ENCODE results near the gene NR2E3.

Gene NR2E3

DNA sequence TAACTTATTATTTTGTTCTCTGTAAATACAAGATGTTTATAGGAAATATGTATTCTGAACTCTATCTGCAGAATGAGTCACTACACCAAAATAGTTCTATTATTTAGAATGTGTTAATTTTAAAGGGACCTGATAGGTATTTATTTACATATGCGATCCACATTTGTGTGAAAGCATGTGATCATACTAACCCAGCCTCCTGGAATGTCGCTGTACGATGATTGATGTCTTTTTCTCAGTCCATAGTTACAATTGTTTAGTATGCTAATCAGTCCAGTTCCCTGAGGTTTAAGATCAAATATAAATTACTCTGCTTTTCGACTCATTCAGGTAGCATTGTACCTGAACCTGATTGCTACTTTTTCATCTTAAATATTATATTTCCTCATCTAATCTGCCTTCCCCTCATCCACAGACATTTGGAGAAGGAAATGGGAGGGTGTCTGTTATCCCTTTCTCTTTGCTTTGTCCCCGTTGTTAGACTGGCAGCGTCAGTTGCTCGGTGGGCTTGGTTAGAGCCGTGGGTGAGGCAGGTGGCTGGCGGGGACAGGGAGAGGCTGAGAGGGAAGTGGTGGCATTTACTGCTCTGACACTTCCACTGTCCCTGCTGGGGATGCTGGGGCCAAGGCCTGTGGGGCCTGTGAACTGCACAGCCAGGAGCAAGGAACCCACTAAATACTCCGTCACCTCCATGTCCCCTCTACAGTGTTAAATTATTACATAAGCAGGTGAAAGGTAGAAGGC, 27.8 kb upstream of the NR2E3 start:
- Mint-ChIP-seq H3K27me3 (peaks cover 35 to 60% of the 10 kb centered on the region in 2 donors), H3K4me3 (no peak overlapping the region), H3K27ac (no peak overlapping the region), H3K36me3 (ENCODE audit: insufficient read depth) (no peaks in the 10 kb centered on the region), H3K9me3 (no peaks in the 10 kb centered on the region), H3K4me1 (ENCODE audit: low read depth in 2 of 2) (peaks cover 0 to 7% of the 10 kb centered on the region in 2 donors)
- ATAC-seq (replicated peaks): no peak
- no peak for DNase-seq

DNA sequence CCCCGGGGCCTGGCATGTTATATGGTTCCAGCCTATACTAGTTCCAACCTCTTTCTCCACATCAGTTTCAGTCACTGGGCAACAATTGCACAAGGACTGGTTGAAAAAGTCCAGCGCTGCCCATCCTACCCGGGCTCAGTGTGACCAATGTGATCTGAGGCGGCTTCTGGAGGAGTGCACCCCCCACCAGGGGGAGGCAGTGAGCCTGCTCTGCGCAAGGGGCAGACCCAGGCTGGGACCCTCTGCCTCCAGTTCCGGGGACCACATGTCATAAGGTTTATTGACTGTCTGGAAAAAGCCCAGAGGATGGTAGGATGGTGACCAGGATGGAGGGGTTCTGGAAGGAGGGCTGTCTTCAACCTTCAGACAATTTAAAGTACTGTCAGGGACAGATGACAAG, 25.6 kb upstream of the NR2E3 start:
- no peaks in the 10 kb centered on the region for H3K9me3 Mint-ChIP-seq
- peaks cover 35 to 62% of the 10 kb centered on the region in 2 donors for H3K27me3 Mint-ChIP-seq
- H3K4me1 Mint-ChIP-seq (ENCODE audit: low read depth in 2 of 2): peaks cover 0 to 7% of the 10 kb centered on the region in 2 donors
- ATAC-seq (replicated peaks) (no peak), DNase-seq (no peak)
- no peak overlapping the region for H3K27ac Mint-ChIP-seq
- H3K36me3 Mint-ChIP-seq (ENCODE audit: insufficient read depth): no peaks in the 10 kb centered on the region
- no peak overlapping the region for H3K4me3 Mint-ChIP-seq

DNA sequence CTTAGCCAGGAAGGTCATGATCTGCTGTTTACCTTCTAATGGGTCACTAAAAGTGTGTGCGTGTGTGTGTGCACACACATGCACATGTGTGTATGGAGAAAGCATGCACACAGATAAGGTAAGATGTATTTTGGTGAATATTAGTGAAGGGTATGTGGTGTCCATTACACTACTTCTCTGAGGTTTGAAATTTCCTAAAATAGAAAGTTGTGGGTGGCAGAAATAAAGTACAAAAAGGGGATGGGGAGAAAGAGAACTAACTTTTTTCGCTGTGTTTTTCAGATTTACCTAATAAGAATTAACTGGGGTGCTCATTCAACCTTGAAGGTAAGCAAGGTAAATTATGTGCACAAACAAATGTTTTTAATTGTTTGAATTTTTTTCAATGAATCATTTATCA, 24.4 kb upstream of the NR2E3 start:
- Mint-ChIP-seq H3K4me1 (ENCODE audit: low read depth in 2 of 2) (no peaks in the 10 kb centered on the region), H3K9me3 (no peaks in the 10 kb centered on the region), H3K27me3 (peaks cover 30 to 66% of the 10 kb centered on the region in 2 donors), H3K27ac (no peak overlapping the region), H3K4me3 (no peak overlapping the region), H3K36me3 (ENCODE audit: insufficient read depth) (no peaks in the 10 kb centered on the region)
- ATAC-seq (replicated peaks) (no peak), DNase-seq (no peak)

DNA sequence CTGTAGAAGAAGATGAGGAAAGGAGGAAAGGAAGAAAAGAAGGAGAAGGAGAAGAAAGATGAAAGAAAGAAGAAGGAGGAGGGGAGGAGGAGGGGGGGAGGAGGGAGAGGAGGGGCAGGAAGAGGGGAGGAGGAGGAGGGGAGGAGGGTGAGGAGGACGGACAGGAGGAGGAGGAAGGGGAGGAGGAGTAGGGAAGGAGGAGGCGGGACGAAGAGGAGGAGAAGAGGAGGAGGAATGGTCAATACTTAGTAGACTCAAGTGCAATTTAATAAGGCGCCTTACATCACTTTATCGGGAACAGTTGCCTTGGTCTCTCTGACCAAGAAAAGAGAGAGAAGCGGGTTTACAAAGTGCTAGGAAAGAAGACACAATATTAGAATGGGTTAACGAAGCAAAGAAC, 23.7 kb upstream of the NR2E3 start:
- H3K9me3 Mint-ChIP-seq: no peaks in the 10 kb centered on the region
- no peak for ATAC-seq (replicated peaks)
- H3K4me1 Mint-ChIP-seq (ENCODE audit: low read depth in 2 of 2): no peaks in the 10 kb centered on the region
- no peak overlapping the region for H3K4me3 Mint-ChIP-seq
- H3K36me3 Mint-ChIP-seq (ENCODE audit: insufficient read depth): no peaks in the 10 kb centered on the region
- peaks cover 23 to 63% of the 10 kb centered on the region in 2 donors for H3K27me3 Mint-ChIP-seq
- no peak for DNase-seq
- no peak overlapping the region for H3K27ac Mint-ChIP-seq

DNA sequence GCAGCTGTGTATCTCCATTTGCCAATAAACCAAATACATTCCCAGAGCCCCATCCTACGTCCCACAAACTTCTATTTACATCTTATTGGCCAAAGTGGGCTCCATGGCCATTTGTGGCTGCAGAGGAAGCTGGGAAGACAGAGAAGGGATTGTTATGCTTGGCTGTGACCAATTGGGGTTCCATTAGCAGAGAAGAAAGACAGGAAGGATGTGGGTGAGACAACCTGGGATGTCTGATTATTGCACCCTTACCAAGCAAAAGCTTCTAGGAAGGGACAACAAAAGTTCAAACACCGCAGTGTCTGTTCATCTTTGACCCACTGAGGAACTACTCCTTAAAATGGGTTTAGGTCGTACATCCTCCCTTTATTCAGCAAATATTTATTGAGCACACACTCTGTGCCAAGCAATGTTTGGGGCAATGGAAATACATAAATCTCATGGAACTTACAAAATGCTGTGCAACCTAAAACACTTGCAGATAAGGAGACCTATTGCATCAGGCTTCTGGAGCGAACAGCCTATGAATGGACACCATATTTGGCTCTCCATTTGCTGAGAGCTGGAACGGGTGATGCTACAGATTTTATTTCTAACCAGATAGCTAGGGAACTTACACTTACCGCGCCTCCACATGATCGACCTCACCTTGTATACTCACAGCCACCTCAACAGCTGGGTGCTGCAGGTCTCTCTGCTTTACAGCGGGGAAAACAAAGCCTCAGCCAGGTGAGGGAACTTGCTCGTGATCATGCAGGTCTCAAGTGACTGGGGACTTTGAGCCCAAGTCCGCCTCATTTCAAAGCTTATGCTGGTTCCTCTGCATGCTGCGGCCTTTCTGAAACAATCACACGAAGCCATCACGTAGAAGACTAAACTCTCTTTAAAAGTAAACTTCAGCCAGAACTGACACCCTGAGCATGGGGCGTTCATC, 21.4 kb upstream of the NR2E3 start:
- no peak for ATAC-seq (replicated peaks)
- no peak for DNase-seq
- Mint-ChIP-seq H3K27me3 (peaks cover 18 to 44% of the 10 kb centered on the region in 2 donors), H3K36me3 (ENCODE audit: insufficient read depth) (no peaks in the 10 kb centered on the region), H3K4me1 (ENCODE audit: low read depth in 2 of 2) (no peaks in the 10 kb centered on the region), H3K9me3 (no peaks in the 10 kb centered on the region), H3K27ac (no peak overlapping the region), H3K4me3 (no peak overlapping the region)

DNA sequence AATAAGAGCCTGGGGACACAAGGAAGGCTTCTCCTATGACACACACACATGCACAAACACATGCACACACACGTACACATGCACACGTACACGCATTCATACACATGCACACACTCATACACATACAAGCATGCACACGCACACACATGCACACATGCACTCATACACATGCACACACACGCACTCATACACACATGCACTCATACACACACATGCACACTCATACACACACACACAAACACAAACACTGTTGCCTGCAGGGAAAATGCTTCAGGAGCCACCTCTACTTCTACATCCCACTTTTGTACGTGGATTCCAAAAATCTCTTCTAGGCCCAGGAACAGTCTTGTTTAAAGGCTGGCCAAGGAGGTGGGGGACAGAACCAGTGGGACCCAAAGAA, 20.7 kb upstream of the NR2E3 start:
- Mint-ChIP-seq H3K36me3 (ENCODE audit: insufficient read depth) (no peaks in the 10 kb centered on the region), H3K27me3 (peaks cover 14 to 37% of the 10 kb centered on the region in 2 donors), H3K27ac (no peak overlapping the region), H3K4me3 (no peak overlapping the region), H3K4me1 (ENCODE audit: low read depth in 2 of 2) (no peaks in the 10 kb centered on the region), H3K9me3 (no peaks in the 10 kb centered on the region)
- DNase-seq: no peak
- ATAC-seq (replicated peaks): no peak

DNA sequence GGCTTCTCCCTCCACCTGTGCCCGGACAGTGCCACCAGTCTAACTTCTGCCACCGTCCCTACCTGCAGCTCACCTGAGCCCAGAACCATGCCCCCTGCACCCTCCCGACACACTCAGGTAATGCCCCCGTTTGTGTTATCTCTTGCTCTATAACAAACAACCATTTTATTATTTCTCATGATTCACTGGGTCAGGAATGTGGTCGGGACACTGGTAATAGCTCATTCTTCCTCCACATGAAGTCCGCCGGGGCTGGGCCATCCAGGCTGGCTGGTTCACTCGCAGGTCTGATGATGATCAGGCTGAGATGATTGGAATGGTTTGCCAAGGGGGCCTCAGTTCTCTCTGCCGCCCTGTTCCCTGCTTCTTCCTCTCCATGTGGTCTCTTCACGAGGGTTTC, 20.3 kb upstream of the NR2E3 start:
- peaks cover 9 to 33% of the 10 kb centered on the region in 2 donors for H3K27me3 Mint-ChIP-seq
- no peak overlapping the region for H3K27ac Mint-ChIP-seq
- H3K36me3 Mint-ChIP-seq (ENCODE audit: insufficient read depth): no peaks in the 10 kb centered on the region
- DNase-seq (no peak), ATAC-seq (replicated peaks) (no peak)
- no peaks in the 10 kb centered on the region for H3K9me3 Mint-ChIP-seq
- no peaks in the 10 kb centered on the region for H3K4me1 Mint-ChIP-seq (ENCODE audit: low read depth in 2 of 2)
- H3K4me3 Mint-ChIP-seq: no peak overlapping the region

DNA sequence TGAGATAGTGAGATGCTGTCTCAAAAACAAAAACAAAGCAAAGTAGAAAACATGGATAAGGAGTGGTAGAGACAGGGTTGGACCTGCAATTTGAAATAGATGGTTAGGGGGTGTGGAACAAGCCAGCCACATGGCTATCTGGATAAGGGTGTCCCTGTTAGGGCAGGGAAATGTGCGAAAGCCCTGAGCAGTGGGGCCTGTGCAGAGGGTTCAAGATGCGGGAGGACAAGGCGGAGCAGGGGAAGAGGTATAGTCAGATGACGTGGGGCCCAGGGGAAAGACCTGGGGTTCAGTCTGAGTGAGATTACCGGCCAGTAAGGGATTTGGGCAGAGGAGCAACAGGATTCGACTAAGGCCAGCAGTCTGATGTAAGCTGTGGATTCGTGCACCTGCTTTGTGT, 18.4 kb upstream of the NR2E3 start:
- H3K9me3 Mint-ChIP-seq: no peaks in the 10 kb centered on the region
- no peak overlapping the region for H3K4me3 Mint-ChIP-seq
- DNase-seq: no peak
- peaks cover 0 to 18% of the 10 kb centered on the region in 2 donors for H3K27me3 Mint-ChIP-seq
- ATAC-seq (replicated peaks): no peak
- H3K4me1 Mint-ChIP-seq (ENCODE audit: low read depth in 2 of 2): no peaks in the 10 kb centered on the region
- H3K36me3 Mint-ChIP-seq (ENCODE audit: insufficient read depth): no peaks in the 10 kb centered on the region
- H3K27ac Mint-ChIP-seq: no peak overlapping the region

DNA sequence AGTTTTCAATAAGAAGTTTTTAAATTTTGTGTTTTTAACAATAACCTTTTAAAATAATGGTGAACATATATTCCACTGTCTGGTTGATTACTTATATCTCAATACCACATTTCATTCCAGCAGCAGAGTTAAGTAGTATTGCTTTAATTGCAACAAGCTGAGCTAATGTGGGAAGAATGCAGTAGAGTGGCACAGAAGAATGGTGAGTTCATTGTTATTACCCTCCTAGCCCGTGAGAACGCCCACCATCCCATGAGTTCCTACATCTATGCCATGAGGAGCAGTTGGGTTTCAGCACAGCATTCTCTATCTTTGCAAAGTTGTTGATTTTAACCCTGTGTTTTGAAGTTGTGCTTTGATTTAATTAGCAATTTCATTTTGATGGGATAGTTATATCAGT, 17.8 kb upstream of the NR2E3 start:
- Mint-ChIP-seq H3K27me3 (peaks cover 0 to 18% of the 10 kb centered on the region in 2 donors), H3K9me3 (no peaks in the 10 kb centered on the region), H3K27ac (no peak overlapping the region), H3K36me3 (ENCODE audit: insufficient read depth) (no peaks in the 10 kb centered on the region), H3K4me3 (no peak overlapping the region), H3K4me1 (ENCODE audit: low read depth in 2 of 2) (no peaks in the 10 kb centered on the region)
- DNase-seq (no peak), ATAC-seq (replicated peaks) (no peak)

DNA sequence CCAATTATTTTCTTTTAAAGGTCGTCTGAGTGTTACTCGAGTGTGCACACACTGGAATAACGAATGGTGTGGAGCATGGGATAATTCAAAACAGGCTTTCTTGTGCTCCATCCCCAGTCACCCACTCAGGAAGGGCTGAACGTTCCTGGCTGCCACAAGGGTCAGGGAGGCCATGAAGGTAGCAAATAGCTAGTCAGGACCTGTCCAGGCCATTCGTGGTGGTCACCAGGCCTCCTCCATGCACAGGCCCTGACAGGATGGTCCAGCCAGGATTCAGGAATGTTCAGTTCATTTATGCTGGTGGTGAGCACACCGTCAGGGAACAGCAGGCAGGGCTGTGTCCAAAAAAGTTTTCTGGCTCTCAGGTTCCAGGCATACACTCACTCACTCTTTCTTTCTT, 11.7 kb upstream of the NR2E3 start:
- Mint-ChIP-seq H3K4me1 (ENCODE audit: low read depth in 2 of 2) (no peaks in the 10 kb centered on the region), H3K27ac (no peak overlapping the region), H3K27me3 (peaks cover 14 to 52% of the 10 kb centered on the region in 2 donors), H3K9me3 (no peaks in the 10 kb centered on the region), H3K4me3 (no peak overlapping the region), H3K36me3 (ENCODE audit: insufficient read depth) (no peaks in the 10 kb centered on the region)
- DNase-seq: no peak
- ATAC-seq (replicated peaks): no peak

DNA sequence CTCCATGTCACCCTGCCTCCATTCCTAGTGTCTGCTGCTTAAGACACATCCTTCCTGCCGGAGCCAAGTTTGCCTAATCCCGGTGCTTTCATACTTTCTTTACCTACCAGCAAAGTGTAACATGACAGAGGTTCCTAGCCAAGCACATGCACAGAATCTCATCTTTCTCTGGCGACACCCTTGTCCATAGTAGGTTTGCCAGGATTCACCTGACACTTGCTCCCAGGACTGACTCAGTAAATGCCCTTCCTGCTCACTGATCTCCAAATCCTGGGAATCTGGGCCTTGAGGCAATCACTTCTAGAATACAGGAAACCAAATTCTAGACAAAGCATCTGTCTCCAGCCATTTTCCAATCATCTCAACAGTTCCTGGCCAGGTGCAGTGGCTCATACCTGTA, 10.2 kb upstream of the NR2E3 start:
- H3K36me3 Mint-ChIP-seq (ENCODE audit: insufficient read depth): no peaks in the 10 kb centered on the region
- H3K9me3 Mint-ChIP-seq: no peaks in the 10 kb centered on the region
- H3K4me1 Mint-ChIP-seq (ENCODE audit: low read depth in 2 of 2): no peaks in the 10 kb centered on the region
- H3K27ac Mint-ChIP-seq: no peak overlapping the region
- H3K4me3 Mint-ChIP-seq: no peak overlapping the region
- H3K27me3 Mint-ChIP-seq: peaks cover 14 to 52% of the 10 kb centered on the region in 2 donors
- ATAC-seq (replicated peaks) (no peak), DNase-seq (no peak)

DNA sequence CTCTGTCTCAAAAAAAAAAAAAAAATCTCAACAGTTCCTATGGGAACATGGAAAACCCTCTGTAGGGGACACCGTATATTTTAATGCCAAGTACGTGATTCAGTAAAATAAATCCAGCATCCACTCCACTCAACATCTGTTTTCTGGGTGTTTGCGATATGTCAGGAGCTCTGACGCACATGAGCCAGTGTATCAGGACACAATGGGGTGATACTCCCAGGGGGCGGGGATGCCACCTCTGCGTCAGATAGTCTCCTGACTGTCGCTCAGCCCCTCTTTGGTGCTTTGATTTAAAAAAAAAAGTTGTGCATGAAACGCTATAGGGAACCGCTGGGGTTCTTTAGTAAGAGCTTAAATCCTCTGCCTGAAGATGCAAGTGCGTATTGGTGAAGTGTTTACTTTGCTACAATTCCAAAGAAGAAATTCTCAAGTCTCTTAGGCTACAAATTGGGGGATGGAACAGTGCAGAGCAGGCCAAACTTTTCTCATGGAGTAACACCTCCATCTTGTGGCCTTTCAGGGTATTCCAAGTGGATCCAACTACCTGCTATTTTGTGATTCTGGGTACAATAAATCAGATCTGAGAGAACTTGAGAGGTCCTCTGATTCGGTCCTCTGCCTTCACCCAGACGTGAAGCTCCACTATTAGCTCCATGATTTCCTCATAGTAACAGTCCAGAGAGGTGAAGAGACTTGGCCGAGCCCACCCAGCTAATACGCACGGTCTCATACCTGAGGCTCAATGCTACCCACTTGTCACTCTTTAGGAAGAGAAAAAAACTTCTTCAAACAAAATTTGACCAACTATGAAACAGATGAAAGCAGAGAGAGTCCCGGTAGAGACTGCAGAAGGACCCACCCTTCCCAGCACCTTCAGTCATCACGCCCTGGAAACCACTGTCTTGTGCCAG, 9.3 kb upstream of the NR2E3 start:
- ATAC-seq (replicated peaks) (no peak), DNase-seq (no peak)
- H3K27me3 Mint-ChIP-seq: peaks cover 19 to 61% of the 10 kb centered on the region in 2 donors
- no peak overlapping the region for H3K27ac Mint-ChIP-seq
- no peaks in the 10 kb centered on the region for H3K36me3 Mint-ChIP-seq (ENCODE audit: insufficient read depth)
- no peaks in the 10 kb centered on the region for H3K9me3 Mint-ChIP-seq
- no peak overlapping the region for H3K4me3 Mint-ChIP-seq
- H3K4me1 Mint-ChIP-seq (ENCODE audit: low read depth in 2 of 2): no peaks in the 10 kb centered on the region

DNA sequence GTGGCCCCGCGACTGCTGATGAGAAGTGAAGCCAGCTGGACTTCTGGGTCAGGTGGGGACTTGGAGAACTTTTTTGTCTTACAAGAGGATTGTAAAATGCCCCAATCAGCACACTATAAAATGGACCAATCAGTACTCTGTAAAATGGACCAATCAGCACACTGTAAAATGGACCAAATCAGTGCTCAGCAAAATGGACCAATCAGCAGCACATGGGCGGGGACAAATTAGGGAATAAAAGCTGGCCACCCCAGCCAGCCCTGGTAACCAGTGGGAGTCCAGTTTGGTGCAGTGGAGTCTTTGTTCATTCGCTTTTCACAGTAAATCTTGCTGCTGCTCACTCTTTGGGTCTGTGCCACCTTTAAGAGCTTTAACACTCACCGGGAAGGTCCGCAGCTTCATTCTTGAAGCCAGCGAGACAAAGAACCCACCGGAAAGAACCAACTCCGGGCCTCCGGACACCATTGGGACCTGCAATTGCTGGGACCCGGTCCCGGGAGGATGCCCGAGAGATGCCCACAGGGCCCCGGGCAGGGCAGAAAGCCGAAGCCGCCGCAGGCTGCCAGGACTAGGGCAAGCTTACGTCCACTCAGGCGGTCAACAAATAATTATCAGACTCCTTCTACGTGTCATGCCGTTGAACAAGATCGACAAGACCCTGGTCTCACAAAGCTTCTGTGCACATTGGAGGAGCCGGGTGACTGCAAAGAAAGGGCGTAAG, 8.3 kb upstream of the NR2E3 start:
- Mint-ChIP-seq H3K27ac (no peak overlapping the region), H3K36me3 (ENCODE audit: insufficient read depth) (no peaks in the 10 kb centered on the region), H3K9me3 (no peaks in the 10 kb centered on the region), H3K4me1 (ENCODE audit: low read depth in 2 of 2) (no peaks in the 10 kb centered on the region), H3K4me3 (no peak overlapping the region), H3K27me3 (peaks cover 19 to 65% of the 10 kb centered on the region in 2 donors)
- ATAC-seq (replicated peaks): no peak
- DNase-seq: no peak

All from effector memory CD8-positive, alpha-beta T cell (primary cell).